Upper lobe of left lung (tissue), 6 donors: Measurements from ENCODE around the gene MSTN. TPM values are rescaled to one million over a fixed set of nuclear protein-coding genes. Genes with fewer than 3 reads are reported as not detected.

Source experiments
- ATAC-seq, 2 donors: fragments of 200-7000 bp; cut with Tn5 transposase; one replicate each; pipeline ENCODE4 v1.9.1; 2022; ENCODE audit warnings: mild to moderate bottlenecking in 2 of 2, moderate library complexity in 2 of 2; ENCODE audit not compliant: low FRiP score in 2 of 2
- DNase-seq, 2 donors: peaks; one replicate each; pipeline ENCODE4 v3.0.0-alpha.2; 2019 to 2020
- H3K27ac ChIP-seq, 4 donors: fragments of 200-600 bp; sonication (generic); one replicate each; pipeline ENCODE4 v1.5.1; 2016 to 2019
- H3K27me3 ChIP-seq, 4 donors: fragments of 200-600 bp; sonication (generic); one replicate each; pipeline ENCODE4 v1.5.1; 2017 to 2019
- H3K36me3 ChIP-seq, 4 donors: fragments of 200-600 bp; sonication (generic); one replicate each; pipeline ENCODE4 v1.5.1; 2016 to 2019
- H3K4me1 ChIP-seq, 4 donors: fragments of 200-600 bp; sonication (generic); one replicate each; pipeline ENCODE4 v1.5.1; 2018 to 2019
- H3K4me3 ChIP-seq, 4 donors: fragments of 200-600 bp; sonication (generic); one replicate each; pipeline ENCODE4 v1.5.1; 2017 to 2019; ENCODE audit warnings: mild to moderate bottlenecking in 2 of 4, moderate library complexity in 1 of 4
- H3K9me3 ChIP-seq, 4 donors: fragments of 200-600 bp; sonication (generic); one replicate each; pipeline ENCODE4 v1.5.1; 2018 to 2019
- CTCF ChIP-seq, 6 experiments: fragments of 450-650 bp in 4 of 6; fragments of 200-600 bp in 2 of 6; sonication (generic) in 2 of 6; IDR thresholded peaks; one replicate each; pipeline ENCODE4 v1.5.1; 2016 to 2019; ENCODE audit warnings: antibody characterized with exemption in 6 of 6
- EP300 ChIP-seq, 4 donors: sonication (generic); formaldehyde crosslinking; IDR thresholded peaks; one replicate each; pipeline ENCODE4 v1.5.1; 2017; ENCODE audit warnings: antibody characterized with exemption in 4 of 4, control low read depth in 2 of 4
- POLR2A ChIP-seq, 4 donors: fragments of 450-650 bp; IDR thresholded peaks; one replicate each; pipeline ENCODE4 v1.5.1; 2016 to 2017; ENCODE audit warnings: antibody characterized with exemption in 4 of 4, mild to moderate bottlenecking in 2 of 4
- POLR2AphosphoS5 ChIP-seq, 2 donors: sonication (generic); formaldehyde crosslinking; IDR thresholded peaks; one replicate each; pipeline ENCODE4 v1.5.1; 2017; ENCODE audit warnings: antibody characterized with exemption in 2 of 2
- WGBS, 2 donors: methylation state at CpG; one replicate each; pipeline ENCODE4 v1.1.5; 2017 to 2018; 5-methylcytosine and 5-hydroxymethylcytosine counted together
- total RNA-seq, 6 donors: library from RNA; depleted of rRNA in 4 of 6; stranded (reverse); fragments of >200 nt in 4 of 6; gene quantifications; one replicate each; pipeline versions ENCODE4 v1.1.0 to v1.2.1, GENCODE V29; 2016 to 2021
- donor health status: DM: no; HTN: no; CAD: no; lungs with moderate emphysema.
- donor health status: DM: no; HTN: yes; CAD: no; lungs with severe emphysema.

Gene MSTN
- total RNA-seq, 6 donors from 2014 or later: 0.13 to 0.39 (median 0.33) TPM; not detected in 3

GRCh38 chr2:190106783-190107182 lies 44.3 kb upstream of the MSTN start:
- TF ChIP-seq EP300 (IDR thresholded peaks at IDR 0.05) (no peak), POLR2AphosphoS5 (IDR thresholded peaks at IDR 0.05) (no peak), POLR2A (IDR thresholded peaks at IDR 0.05) (no peak), CTCF (IDR thresholded peaks at IDR 0.05) (no peak)
- no peaks in the 10 kb centered on the region for H3K36me3 ChIP-seq
- H3K4me3 ChIP-seq: no peak overlapping the region
- no peak for ATAC-seq
- DNase-seq: no peak
- no peaks in the 10 kb centered on the region for H3K9me3 ChIP-seq
- H3K27me3 ChIP-seq: no peaks in the 10 kb centered on the region
- no peak overlapping the region for H3K27ac ChIP-seq
- H3K4me1 ChIP-seq: no peaks in the 10 kb centered on the region

GRCh38 chr2:190105554-190105953 lies 43.0 kb upstream of the MSTN start:
- Histone ChIP-seq H3K36me3 (no peaks in the 10 kb centered on the region), H3K4me1 (no peaks in the 10 kb centered on the region), H3K9me3 (no peaks in the 10 kb centered on the region), H3K27me3 (no peaks in the 10 kb centered on the region), H3K27ac (no peak overlapping the region), H3K4me3 (no peak overlapping the region)
- no peak for DNase-seq
- ATAC-seq: no peak
- WGBS, 2 donors: 74 to 87% methylated on average over 2 of the region's 2 CpGs
- TF ChIP-seq EP300 (IDR thresholded peaks at IDR 0.05) (no peak), POLR2AphosphoS5 (IDR thresholded peaks at IDR 0.05) (no peak), POLR2A (IDR thresholded peaks at IDR 0.05) (no peak), CTCF (IDR thresholded peaks at IDR 0.05) (no peak)

- 64 to 78% methylated on average over 3 of the region's 3 CpGs for WGBS, 2 donors
- Histone ChIP-seq H3K36me3 (no peaks in the 10 kb centered on the region), H3K4me3 (no peak overlapping the region), H3K27me3 (no peaks in the 10 kb centered on the region), H3K27ac (no peak overlapping the region), H3K9me3 (peaks cover 0 to 5% (median 0%) of the 10 kb centered on the region in 4 donors), H3K4me1 (no peaks in the 10 kb centered on the region)
- DNase-seq: no peak
- TF ChIP-seq CTCF (IDR thresholded peaks at IDR 0.05) (no peak), POLR2A (IDR thresholded peaks at IDR 0.05) (no peak), POLR2AphosphoS5 (IDR thresholded peaks at IDR 0.05) (no peak), EP300 (IDR thresholded peaks at IDR 0.05) (no peak)
- no peak for ATAC-seq
These were observed 40.6 kb upstream of the MSTN start for GRCh38 chr2:190103144-190103543.

GRCh38 chr2:190099890-190100697 lies 37.6 kb upstream of the MSTN start:
- Histone ChIP-seq H3K36me3 (no peaks in the 10 kb centered on the region), H3K27me3 (no peaks in the 10 kb centered on the region), H3K27ac (no peak overlapping the region), H3K4me1 (no peaks in the 10 kb centered on the region), H3K9me3 (peaks cover 0 to 5% (median 0%) of the 10 kb centered on the region in 4 donors), H3K4me3 (no peak overlapping the region)
- DNase-seq (no peak), ATAC-seq (no peak)
- WGBS, 2 donors: 63% methylated on average over 3 of the region's 3 CpGs
- TF ChIP-seq CTCF (IDR thresholded peaks at IDR 0.05) (no peak), EP300 (IDR thresholded peaks at IDR 0.05) (no peak), POLR2AphosphoS5 (IDR thresholded peaks at IDR 0.05) (no peak), POLR2A (IDR thresholded peaks at IDR 0.05) (no peak)

- Histone ChIP-seq H3K27ac (no peak overlapping the region), H3K36me3 (no peaks in the 10 kb centered on the region), H3K9me3 (peaks cover 0 to 5% (median 0%) of the 10 kb centered on the region in 4 donors), H3K27me3 (no peaks in the 10 kb centered on the region), H3K4me1 (no peaks in the 10 kb centered on the region), H3K4me3 (no peak overlapping the region)
- TF ChIP-seq POLR2A (IDR thresholded peaks at IDR 0.05) (no peak), EP300 (IDR thresholded peaks at IDR 0.05) (no peak), POLR2AphosphoS5 (IDR thresholded peaks at IDR 0.05) (no peak), CTCF (IDR thresholded peaks at IDR 0.05) (no peak)
- no peak for DNase-seq
- ATAC-seq: no peak
These were observed 36.3 kb upstream of the MSTN start for GRCh38 chr2:190098851-190099250.
